ENCODE data around the gene RAB3IL1.

- TF ChIP-seq, protein P1, sequence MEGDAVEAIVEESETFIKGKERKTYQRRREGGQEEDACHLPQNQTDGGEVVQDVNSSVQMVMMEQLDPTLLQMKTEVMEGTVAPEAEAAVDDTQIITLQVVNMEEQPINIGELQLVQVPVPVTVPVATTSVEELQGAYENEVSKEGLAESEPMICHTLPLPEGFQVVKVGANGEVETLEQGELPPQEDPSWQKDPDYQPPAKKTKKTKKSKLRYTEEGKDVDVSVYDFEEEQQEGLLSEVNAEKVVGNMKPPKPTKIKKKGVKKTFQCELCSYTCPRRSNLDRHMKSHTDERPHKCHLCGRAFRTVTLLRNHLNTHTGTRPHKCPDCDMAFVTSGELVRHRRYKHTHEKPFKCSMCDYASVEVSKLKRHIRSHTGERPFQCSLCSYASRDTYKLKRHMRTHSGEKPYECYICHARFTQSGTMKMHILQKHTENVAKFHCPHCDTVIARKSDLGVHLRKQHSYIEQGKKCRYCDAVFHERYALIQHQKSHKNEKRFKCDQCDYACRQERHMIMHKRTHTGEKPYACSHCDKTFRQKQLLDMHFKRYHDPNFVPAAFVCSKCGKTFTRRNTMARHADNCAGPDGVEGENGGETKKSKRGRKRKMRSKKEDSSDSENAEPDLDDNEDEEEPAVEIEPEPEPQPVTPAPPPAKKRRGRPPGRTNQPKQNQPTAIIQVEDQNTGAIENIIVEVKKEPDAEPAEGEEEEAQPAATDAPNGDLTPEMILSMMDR (conservative IDR thresholded peaks at IDR 0.05; ENCODE audit: low read length) = no peak
- TF ChIP-seq EZH2phosphoT487 (IDR thresholded peaks at IDR 0.05; ENCODE audit: borderline replicate concordance) = no peak
These were observed 31.4 kb downstream of the RAB3IL1 start for GRCh38 chr11:61885784-61886580.
